CD4-positive, alpha-beta T cell treated with Interleukin-21 for 1 hour (primary cell): Measurements from ENCODE around the gene KCNV2.

Experiments
- DNase-seq: peaks from one replicate; pipeline ENCODE4 v3.0.0-alpha.2; 2020

KCNV2 gene

GRCh38 chr9:2722715-2723114, 5.4 kb downstream of the KCNV2 start:
- DNase-seq: no peak

GRCh38 chr9:2723376-2724065, 6.2 kb downstream of the KCNV2 start:
- DNase-seq: no peak

- no peak for DNase-seq
Measured at GRCh38 chr9:2725126-2725525, 7.8 kb downstream of the KCNV2 start.

- DNase-seq: no peak
Measured at GRCh38 chr9:2725898-2726649, 8.8 kb downstream of the KCNV2 start.

- DNase-seq: no peak
Measured at GRCh38 chr9:2726650-2727340, 9.5 kb downstream of the KCNV2 start.

- no peak for DNase-seq
Measured at GRCh38 chr9:2727374-2727773, 10.1 kb downstream of the KCNV2 start.

GRCh38 chr9:2727966-2728613, 10.8 kb downstream of the KCNV2 start:
- peak; percentile 17 for DNase-seq

GRCh38 chr9:2729003-2729402, 11.7 kb downstream of the KCNV2 start:
- DNase-seq: no peak

GRCh38 chr9:2729721-2730120, 12.4 kb downstream of the KCNV2 start:
- no peak for DNase-seq

- no peak for DNase-seq
Measured at GRCh38 chr9:2730971-2731370, 13.7 kb downstream of the KCNV2 start.

- DNase-seq: no peak
Measured at GRCh38 chr9:2732492-2732891, 15.2 kb downstream of the KCNV2 start.

GRCh38 chr9:2740616-2741015, 23.3 kb downstream of the KCNV2 start:
- no peak for DNase-seq

GRCh38 chr9:2741441-2742158, 24.3 kb downstream of the KCNV2 start:
- no peak for DNase-seq

GRCh38 chr9:2742214-2742613, 24.9 kb downstream of the KCNV2 start:
- no peak for DNase-seq

- no peak for DNase-seq
Measured at GRCh38 chr9:2743937-2744529, 26.7 kb downstream of the KCNV2 start.

- no peak for DNase-seq
Measured at GRCh38 chr9:2745560-2746380, 28.5 kb downstream of the KCNV2 start.

GRCh38 chr9:2749485-2749884, 32.2 kb downstream of the KCNV2 start:
- DNase-seq: no peak

- DNase-seq: no peak
Measured at GRCh38 chr9:2755285-2755684, 38.0 kb downstream of the KCNV2 start.

- no peak for DNase-seq
Measured at GRCh38 chr9:2758162-2758897, 41.0 kb downstream of the KCNV2 start.

- no peak for DNase-seq
Measured at GRCh38 chr9:2758898-2759510, 41.7 kb downstream of the KCNV2 start.
